HCT116 (cell line): ENCODE data around the gene CHST9. TPM values are rescaled to one million over a fixed set of nuclear protein-coding genes. Genes with fewer than 3 reads are reported as not detected.

Experiments
- ATAC-seq: fragments of 200-7000 bp; cut with Tn5 transposase; 2 replicates; pipeline ENCODE4 v1.9.1; 2020; ENCODE audit warnings: mild to moderate bottlenecking, moderate library complexity
- BruUV-seq: library from RNA; stranded (reverse); fragments of 400-500 nt; replicated peaks from 2 replicates; lab custom pipeline; 2021; lab: Mats Ljungman, UMichigan
- CTCF ChIA-PET: fragments of 300-600 bp; sonication (Branson Sonifier 250); formaldehyde crosslinking; loops from one replicate; lab custom pipeline; 2021; ENCODE audit warnings: antibody characterized with exemption; lab: Charles Lee
- POLR2A ChIA-PET: fragments of 300-600, 350-600 bp; sonication (Branson Sonifier 250); formaldehyde crosslinking; loops from one replicate; lab custom pipeline; 2021; ENCODE audit warnings: antibody characterized with exemption; lab: Charles Lee
- RAD21 ChIA-PET, 2 experiments: fragments of 300-600 bp; sonication (Branson Sonifier 250); formaldehyde crosslinking; loops; one replicate each; lab custom pipeline; 2023; ENCODE audit warnings: low total read pairs in 2 of 2; ENCODE audit not compliant: uncharacterized antibody in 2 of 2, unreplicated experiment in 2 of 2, low non-redundant PET in 1 of 2; lab: Charles Lee
- DNase-seq: peaks from one replicate; pipeline ENCODE4 v3.0.0-alpha.2; 2010; ENCODE audit warnings: low read depth, low spot score
- H2AFZ ChIP-seq: fragments of 200-600 bp; shearing (Covaris generic), sonication (generic); 2 replicates; pipeline ENCODE4 v1.6.1; 2017; ENCODE audit warnings: low read depth, mixed run types, mixed read lengths, antibody characterized with exemption, low read length; ENCODE audit not compliant: poor library complexity, severe bottlenecking
- H3K27ac ChIP-seq: 2 replicates; pipeline ENCODE4 v1.5.1; 2012; ENCODE audit warnings: low read depth, low read length
- H3K27me3 ChIP-seq: fragments of 200-600 bp; sonication (generic); 2 replicates; pipeline ENCODE4 v1.6.1; 2016; ENCODE audit warnings: mixed run types, low read length, mixed read lengths; ENCODE audit not compliant: insufficient read depth
- H3K36me3 ChIP-seq, 2 experiments: fragments of 200-500 bp in 1 of 2; fragments of 200-600 bp in 1 of 2; sonication (Bioruptor generic) in 1 of 2; sonication (generic) in 1 of 2; 2 replicates each; pipeline versions ENCODE4 v1.5.1 to v1.6.1; 2014 to 2016; ENCODE audit warnings: low read length in 2 of 2, inconsistent platforms in 1 of 2, mixed read lengths in 1 of 2, mixed run types in 1 of 2; ENCODE audit not compliant: insufficient read depth in 2 of 2, control insufficient read depth in 1 of 2
- H3K4me1 ChIP-seq, 2 experiments: fragments of 200-600 bp in 1 of 2; sonication (generic) in 1 of 2; 2 replicates each; pipeline versions ENCODE4 v1.5.1 to v1.6.1; 2012 to 2017; ENCODE audit warnings: low read length in 2 of 2, inconsistent platforms in 1 of 2, mild to moderate bottlenecking in 1 of 2, mixed read lengths in 1 of 2, mixed run types in 1 of 2, moderate library complexity in 1 of 2; ENCODE audit not compliant: insufficient read depth in 2 of 2, control insufficient read depth in 1 of 2
- H3K4me2 ChIP-seq: fragments of 200-600 bp; sonication (generic); 2 replicates; pipeline ENCODE4 v1.6.1; 2017; ENCODE audit warnings: mixed run types, low read length, mixed read lengths
- H3K4me3 ChIP-seq, 2 experiments: fragments of 200-600 bp in 1 of 2; sonication (generic) in 1 of 2; replicated peaks in 1 of 2; 2 replicates each; pipeline ENCODE4 v1.5.1; 2011 to 2016; ENCODE audit warnings: low read length in 2 of 2, control low read depth in 1 of 2, low read depth in 1 of 2, mild to moderate bottlenecking in 1 of 2, mixed read lengths in 1 of 2, mixed run types in 1 of 2
- H3K79me2 ChIP-seq: fragments of 200-600 bp; sonication (generic); 2 replicates; pipeline ENCODE4 v1.6.1; 2017; ENCODE audit warnings: mild to moderate bottlenecking, mixed run types, low read length, moderate library complexity, mixed read lengths; ENCODE audit not compliant: insufficient read depth
- H3K9ac ChIP-seq: fragments of 200-600 bp; sonication (generic); 2 replicates; pipeline ENCODE4 v1.6.1; 2016; ENCODE audit warnings: low read length, mixed read lengths
- H3K9me2 ChIP-seq: fragments of 200-600 bp; sonication (generic), shearing (Covaris generic); 2 replicates; pipeline ENCODE4 v1.6.1; 2017; ENCODE audit warnings: mixed run types, mild to moderate bottlenecking, moderate library complexity; ENCODE audit not compliant: insufficient read depth
- H3K9me3 ChIP-seq, 2 experiments: fragments of 200-500 bp in 1 of 2; fragments of 200-600 bp in 1 of 2; sonication (Bioruptor generic) in 1 of 2; sonication (generic) in 1 of 2; 2 replicates each; pipeline ENCODE4 v1.6.1; 2014 to 2017; ENCODE audit warnings: low read length in 2 of 2, mixed read lengths in 2 of 2, inconsistent platforms in 1 of 2, low read depth in 1 of 2, mild to moderate bottlenecking in 1 of 2, mixed run types in 1 of 2, moderate library complexity in 1 of 2; ENCODE audit not compliant: control insufficient read depth in 1 of 2, insufficient read depth in 1 of 2
- H4K20me1 ChIP-seq: fragments of 200-600 bp; sonication (generic), shearing (Covaris generic); 2 replicates; pipeline ENCODE4 v1.6.1; 2017; ENCODE audit warnings: mixed run types, mild to moderate bottlenecking, moderate library complexity; ENCODE audit not compliant: insufficient read depth
- ATF3 ChIP-seq: IDR thresholded peaks from 2 replicates; pipeline ENCODE4 v1.6.1; 2012
- CBX3 ChIP-seq: IDR thresholded peaks from 2 replicates; pipeline ENCODE4 v1.6.1; 2012; ENCODE audit warnings: low read depth
- EZH2 ChIP-seq: fragments of 200-600 bp; sonication (generic); IDR thresholded peaks from 2 replicates; pipeline ENCODE4 v1.6.1; 2017; ENCODE audit warnings: antibody characterized with exemption, mixed run types
- FOSL1 ChIP-seq: IDR thresholded peaks from 2 replicates; pipeline ENCODE4 v1.6.1; 2012; ENCODE audit warnings: low read depth
- JUND ChIP-seq: IDR thresholded peaks from 2 replicates; pipeline ENCODE4 v1.6.1; 2012
- POLR2AphosphoS5 ChIP-seq: IDR thresholded peaks from 2 replicates; pipeline ENCODE4 v1.6.1; 2011; ENCODE audit warnings: mild to moderate bottlenecking, low read depth, low read length, moderate library complexity
- REST ChIP-seq: IDR thresholded peaks from 2 replicates; pipeline ENCODE4 v1.6.1; 2012; ENCODE audit warnings: low read depth
- SP1 ChIP-seq: IDR thresholded peaks from 2 replicates; pipeline ENCODE4 v1.6.1; 2012; ENCODE audit warnings: low read depth
- SRF ChIP-seq: IDR thresholded peaks from 2 replicates; pipeline ENCODE4 v1.6.1; 2012; ENCODE audit warnings: low read depth
- YY1 ChIP-seq: IDR thresholded peaks from 2 replicates; pipeline ENCODE4 v1.6.1; 2011; ENCODE audit warnings: low read length, low read depth, moderate library complexity, mild to moderate bottlenecking; ENCODE audit not compliant: insufficient replicate concordance; ENCODE audit errors: extremely low read depth
- intact Hi-C: fragments of 100-400 bp; cut with micrococcal nuclease; formaldehyde crosslinking; loops from 2 replicates; pipeline ENCODE4 v1.10.0; 2022
- total RNA-seq: library from RNA; stranded (reverse); gene quantifications from one replicate; pipeline ENCODE4 v1.2.1, GENCODE V29; 2021; ENCODE audit not compliant: unreplicated experiment

The CHST9 gene
- total RNA-seq, 1 experiment from 2014 or later, result not detected

- H3K4me1 ChIP-seq, result no peaks in the 10 kb centered on the region
- no peaks in the 10 kb centered on the region for H3K79me2 ChIP-seq
- no peaks in the 10 kb centered on the region for H3K36me3 ChIP-seq
- ATAC-seq, result no peak
- ChIA-PET CTCF (no interaction called here), POLR2A (interaction anchor here (0.6 kb wide), 1 partner anchor 673 kb away, joined by 3 read pairs; no protein-coding TSS in a partner anchor), RAD21 (no interaction called here)
- no peak for TF ChIP-seq SRF
- TF ChIP-seq POLR2AphosphoS5, result no peak
- TF ChIP-seq ATF3, result no peak
- TF ChIP-seq SP1, result no peak
- no peak for TF ChIP-seq REST
- TF ChIP-seq CBX3, result no peak
- TF ChIP-seq EZH2, result no peak
- TF ChIP-seq YY1, result no peak
- no peak for TF ChIP-seq FOSL1
- no peak for TF ChIP-seq JUND
- intact Hi-C loops, result no loop called here
- no peak overlapping the region for H2AFZ ChIP-seq
- H3K9me3 ChIP-seq, result no peaks in the 10 kb centered on the region
- no peaks in the 10 kb centered on the region for H4K20me1 ChIP-seq
- BruUV-seq, result no TSS peak
- DNase-seq, result no peak
- no peak overlapping the region for H3K4me3 ChIP-seq
- H3K4me2 ChIP-seq, result no peak overlapping the region
- no peak overlapping the region for H3K27ac ChIP-seq
- no peaks in the 10 kb centered on the region for H3K9me2 ChIP-seq
- no peak overlapping the region for H3K9ac ChIP-seq
- H3K27me3 ChIP-seq, result no peaks in the 10 kb centered on the region
These were observed 203.6 kb downstream of the CHST9 start for GRCh38 chr18:26981360-26982082.
